GM21381 (cell line): Measurements from ENCODE around the gene AGPAT4.

Source experiments
- ATAC-seq: cut with Tn5 transposase; IDR thresholded peaks from one replicate; pipeline ENCODE4 v1.9.1; 2021; ENCODE audit warnings: mild to moderate bottlenecking, moderate library complexity; ENCODE audit not compliant: unreplicated experiment

The AGPAT4 gene

GRCh38 chr6:161143663-161144430 is 130.0 kb downstream of the AGPAT4 start:
- ATAC-seq, result no peak

DNA sequence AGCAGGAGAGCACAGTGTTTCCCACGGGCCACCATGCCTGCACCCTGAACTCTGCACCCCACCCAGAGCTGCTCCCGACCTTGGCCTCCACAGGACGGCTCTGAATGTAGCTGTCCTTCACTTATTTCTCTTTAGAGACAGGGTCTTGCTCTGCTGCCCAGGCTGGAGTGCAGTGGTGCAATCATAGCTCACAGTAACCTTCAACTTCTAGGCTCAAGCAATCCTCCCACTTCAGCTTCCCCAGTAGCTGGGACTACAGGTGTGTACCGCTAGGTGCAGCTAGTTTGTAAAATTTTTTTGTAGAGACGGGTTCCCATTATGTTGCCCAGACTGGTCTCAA is 130.9 kb downstream of the AGPAT4 start:
- ATAC-seq, result no peak

GRCh38 chr6:161141173-161141572 is 132.7 kb downstream of the AGPAT4 start:
- no peak for ATAC-seq

GRCh38 chr6:161140554-161140875 is 133.3 kb downstream of the AGPAT4 start:
- no peak for ATAC-seq

GRCh38 chr6:161139766-161140553 is 133.9 kb downstream of the AGPAT4 start:
- no peak for ATAC-seq

DNA sequence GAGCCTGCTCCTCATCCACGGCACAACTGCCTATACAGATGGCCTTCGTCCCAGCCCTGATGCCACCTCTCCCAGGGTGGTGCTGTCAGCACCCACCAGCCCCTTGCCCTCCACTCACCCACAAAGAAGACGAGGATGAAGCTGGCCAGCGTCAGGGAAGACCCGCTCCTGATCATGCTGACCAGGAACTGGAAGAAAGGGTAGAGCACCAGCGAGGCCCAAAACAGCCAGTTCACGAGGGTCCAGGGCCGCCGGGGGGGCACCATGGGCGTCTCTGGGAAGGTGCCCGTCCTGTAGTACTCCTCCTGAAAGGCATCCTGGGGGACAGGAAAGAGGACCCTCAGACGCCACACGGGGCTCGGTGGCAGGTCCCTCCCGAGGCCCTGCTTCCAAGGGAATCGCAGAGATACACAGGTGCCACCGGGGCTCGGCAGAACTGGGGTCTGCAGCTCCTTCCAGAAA is 134.5 kb downstream of the AGPAT4 start:
- ATAC-seq, result no peak

- ATAC-seq, result no peak
These were observed 135.1 kb downstream of the AGPAT4 start for GRCh38 chr6:161138543-161139303.

DNA sequence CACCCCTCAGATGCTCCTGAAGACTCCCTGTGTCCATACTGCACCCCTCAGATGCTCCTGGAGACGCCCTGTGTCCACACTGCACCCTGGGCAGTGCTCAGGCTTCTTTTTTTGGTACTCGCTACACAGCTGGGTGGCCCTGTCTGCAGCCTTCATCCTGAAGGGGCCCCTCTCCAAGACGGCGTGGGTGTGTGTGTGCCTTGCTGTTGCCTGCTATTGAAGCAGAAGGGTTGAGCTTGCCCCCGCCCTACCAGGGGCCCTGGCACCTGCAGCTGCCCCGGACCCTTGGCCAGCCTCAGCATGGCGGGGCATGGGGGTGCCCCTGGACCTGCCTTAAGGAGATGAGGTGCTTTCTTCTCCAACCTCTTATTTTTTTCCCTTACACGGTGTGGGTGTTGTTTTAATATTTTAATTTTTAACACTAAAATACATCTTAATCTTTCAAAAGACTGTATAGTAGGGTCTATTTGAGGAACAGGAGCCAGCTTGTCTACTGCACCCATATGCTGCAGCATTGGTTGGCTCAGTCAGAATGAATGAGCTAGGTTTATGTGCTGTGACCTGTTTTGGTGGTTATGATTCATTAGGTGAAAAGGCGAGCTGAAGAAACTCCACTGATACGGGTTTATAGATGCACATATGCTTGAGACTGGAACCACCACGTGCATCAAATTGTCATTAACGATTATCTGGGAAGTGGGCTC is 135.9 kb downstream of the AGPAT4 start:
- no peak for ATAC-seq

DNA sequence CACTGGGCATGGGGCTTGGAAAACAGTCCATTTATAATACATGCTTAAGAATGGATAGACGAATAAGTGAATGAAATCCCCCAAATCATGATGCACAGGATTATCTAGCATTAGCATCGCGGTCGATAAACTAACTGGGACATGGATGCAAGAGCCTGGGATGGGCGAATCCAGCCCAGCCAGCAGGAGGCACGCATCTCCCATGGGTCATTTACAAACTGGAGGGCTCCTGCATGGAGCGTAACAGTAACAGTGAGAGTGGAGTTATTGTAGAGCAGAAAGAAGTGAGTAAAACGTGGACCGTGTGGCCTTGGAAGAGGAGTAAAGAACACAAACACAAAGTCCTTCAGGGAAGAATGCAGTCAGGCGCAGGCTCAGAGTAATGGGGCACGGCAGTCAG is 136.5 kb downstream of the AGPAT4 start:
- ATAC-seq, result no peak

- no peak for ATAC-seq
These were observed 137.2 kb downstream of the AGPAT4 start for GRCh38 chr6:161136655-161137054.

GRCh38 chr6:161135695-161136591 is 137.9 kb downstream of the AGPAT4 start:
- ATAC-seq, result peak; percentile 39

- ATAC-seq, result no peak
These were observed 139.1 kb downstream of the AGPAT4 start for GRCh38 chr6:161134550-161135298.

DNA sequence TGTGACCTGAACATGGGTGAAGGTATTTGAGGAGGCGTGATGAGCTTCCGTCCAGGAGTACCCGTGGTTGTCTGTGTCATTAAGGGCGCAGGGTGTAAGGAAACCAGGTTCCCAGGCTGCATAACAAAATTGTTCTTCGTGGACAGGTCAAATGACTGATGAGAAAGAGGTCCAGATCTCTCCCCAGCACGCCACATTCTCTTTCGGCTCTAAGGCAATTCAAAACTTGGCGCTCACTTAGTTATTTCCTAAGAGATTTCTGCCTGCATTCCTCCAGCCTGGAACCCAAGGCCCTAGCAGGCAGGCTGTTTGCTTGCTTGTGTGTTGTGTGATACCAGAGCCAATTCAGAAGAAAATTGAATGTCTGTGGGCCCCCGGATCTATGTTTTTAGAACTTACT is 139.9 kb downstream of the AGPAT4 start:
- no peak for ATAC-seq

DNA sequence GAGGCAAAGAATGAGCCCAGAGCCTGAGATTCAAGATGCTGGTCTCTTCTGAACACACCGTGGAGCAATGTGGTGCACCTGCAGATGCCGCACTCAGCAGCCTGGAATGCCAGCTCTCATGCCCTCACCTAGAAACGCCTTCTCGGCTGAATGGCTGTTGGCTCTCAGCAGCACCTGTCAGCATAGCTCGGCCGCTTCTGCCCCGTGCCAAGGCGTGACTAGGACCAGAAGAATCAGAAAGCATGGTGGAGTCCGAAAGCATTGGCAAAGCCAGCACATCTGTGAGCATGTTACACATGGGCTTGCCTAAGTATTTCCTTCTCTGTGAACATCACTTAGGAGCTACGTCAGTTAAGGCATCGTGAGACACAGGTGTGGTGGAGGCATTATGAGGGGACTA is 141.5 kb downstream of the AGPAT4 start:
- no peak for ATAC-seq

DNA sequence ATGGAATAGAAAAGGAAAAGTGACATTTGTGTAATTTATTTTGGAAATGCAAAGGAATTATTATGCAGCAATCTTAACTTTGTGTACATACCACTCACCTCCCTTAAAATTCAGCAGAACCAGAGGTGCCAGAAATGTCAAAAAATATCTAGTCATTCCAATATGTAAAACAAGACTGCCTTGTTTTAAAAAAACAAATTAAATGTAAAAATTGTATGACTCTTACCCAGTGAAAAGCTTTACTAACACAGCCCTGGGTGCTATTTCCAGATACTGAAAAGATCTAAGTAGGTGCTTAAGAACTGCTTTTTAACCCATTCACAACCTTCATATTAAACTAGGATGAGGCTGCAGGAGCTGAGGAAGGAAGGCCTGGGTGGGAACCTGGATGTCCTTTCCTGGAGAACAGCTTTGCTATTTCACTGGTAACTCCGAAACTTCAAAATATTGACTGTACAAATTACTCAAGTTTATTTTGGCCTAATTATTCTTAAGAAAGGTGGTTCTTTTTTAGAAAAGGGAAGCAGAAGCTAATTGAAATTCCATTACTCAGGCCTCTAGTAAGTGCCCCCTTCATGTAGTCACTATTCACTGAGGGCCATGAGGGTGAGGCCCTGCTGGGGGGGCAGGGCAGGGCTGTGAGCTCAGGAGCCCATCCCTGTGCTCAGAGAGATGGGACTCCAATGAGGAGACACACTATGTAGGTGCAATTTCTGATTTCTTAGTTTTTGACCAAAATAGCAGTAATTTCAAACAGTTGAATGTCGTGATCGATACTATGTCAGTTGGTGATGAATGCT is 142.7 kb downstream of the AGPAT4 start:
- no peak for ATAC-seq

- no peak for ATAC-seq
These were observed 143.3 kb downstream of the AGPAT4 start for GRCh38 chr6:161130541-161130940.

GRCh38 chr6:161128680-161129196 is 145.1 kb downstream of the AGPAT4 start:
- ATAC-seq, result no peak

GRCh38 chr6:161128230-161128629 is 145.6 kb downstream of the AGPAT4 start:
- ATAC-seq, result no peak
